ENCODE measurements around the gene ZMYND19. TPM values are rescaled to one million over a fixed set of nuclear protein-coding genes. Genes with fewer than 3 reads are reported as not detected.
"Not testable (repeated sequence)": the region's sequence is repeated elsewhere in the genome, so short reads cannot be mapped to it uniquely, and the experiment has no call there.

ZMYND19 gene
- total RNA-seq, 1 experiment from 2014 or later, result 51.9 TPM

DNA sequence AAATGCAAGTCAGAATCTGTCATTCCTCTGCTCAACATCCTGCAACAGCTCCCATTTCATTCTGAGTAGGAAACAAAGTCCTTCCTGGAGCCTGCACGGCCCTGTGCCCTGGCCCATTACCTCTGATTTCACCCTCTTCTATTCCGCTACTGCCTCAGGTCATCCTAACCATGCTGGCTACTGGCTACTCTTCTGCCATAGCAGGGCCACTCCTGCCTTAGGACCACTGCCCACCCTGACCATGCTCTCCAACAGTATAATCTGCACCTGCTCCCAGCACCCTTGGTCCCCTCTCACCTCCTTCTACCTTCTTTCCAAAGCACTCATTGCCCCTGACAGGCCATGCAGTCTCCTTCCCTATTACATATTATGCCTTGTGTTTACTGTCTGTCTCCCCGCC, 19.7 kb downstream of the ZMYND19 start:
- POLR2A ChIA-PET, result interaction anchor here (1.0 kb wide), 1 partner anchor 8 kb away, joined by 3 read pairs; the partner anchor contains the start of gene DPH7
- no TSS peak for BruUV-seq (replicated peaks)
- TF ChIP-seq, protein P1, sequence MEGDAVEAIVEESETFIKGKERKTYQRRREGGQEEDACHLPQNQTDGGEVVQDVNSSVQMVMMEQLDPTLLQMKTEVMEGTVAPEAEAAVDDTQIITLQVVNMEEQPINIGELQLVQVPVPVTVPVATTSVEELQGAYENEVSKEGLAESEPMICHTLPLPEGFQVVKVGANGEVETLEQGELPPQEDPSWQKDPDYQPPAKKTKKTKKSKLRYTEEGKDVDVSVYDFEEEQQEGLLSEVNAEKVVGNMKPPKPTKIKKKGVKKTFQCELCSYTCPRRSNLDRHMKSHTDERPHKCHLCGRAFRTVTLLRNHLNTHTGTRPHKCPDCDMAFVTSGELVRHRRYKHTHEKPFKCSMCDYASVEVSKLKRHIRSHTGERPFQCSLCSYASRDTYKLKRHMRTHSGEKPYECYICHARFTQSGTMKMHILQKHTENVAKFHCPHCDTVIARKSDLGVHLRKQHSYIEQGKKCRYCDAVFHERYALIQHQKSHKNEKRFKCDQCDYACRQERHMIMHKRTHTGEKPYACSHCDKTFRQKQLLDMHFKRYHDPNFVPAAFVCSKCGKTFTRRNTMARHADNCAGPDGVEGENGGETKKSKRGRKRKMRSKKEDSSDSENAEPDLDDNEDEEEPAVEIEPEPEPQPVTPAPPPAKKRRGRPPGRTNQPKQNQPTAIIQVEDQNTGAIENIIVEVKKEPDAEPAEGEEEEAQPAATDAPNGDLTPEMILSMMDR (IDR thresholded peaks at IDR 0.05; ENCODE audit: unreplicated experiment), result no peak
- no peak overlapping the region for H3K27ac Mint-ChIP-seq (ENCODE audit: low read depth, unreplicated experiment)
- no peaks in the 10 kb centered on the region for H3K27me3 Mint-ChIP-seq (ENCODE audit: insufficient read depth, unreplicated experiment)
- H3K4me1 Mint-ChIP-seq (ENCODE audit: insufficient read depth, unreplicated experiment), result peaks cover 6% of the 10 kb centered on the region
- no peak for DNase-seq (ENCODE audit: unreplicated experiment)
- intact Hi-C loops (cut with micrococcal nuclease), result no loop called here
- no peak overlapping the region for H3K4me3 Mint-ChIP-seq (ENCODE audit: unreplicated experiment)
- H3K9me3 Mint-ChIP-seq (ENCODE audit: unreplicated experiment), result no peaks in the 10 kb centered on the region
- peaks cover 55% of the 10 kb centered on the region for H3K36me3 Mint-ChIP-seq (ENCODE audit: insufficient read depth, unreplicated experiment)
- CTCF ChIA-PET, result interaction anchor here (0.6 kb wide), 1 partner anchor 285 kb away, joined by 3 read pairs; no protein-coding TSS in a partner anchor

DNA sequence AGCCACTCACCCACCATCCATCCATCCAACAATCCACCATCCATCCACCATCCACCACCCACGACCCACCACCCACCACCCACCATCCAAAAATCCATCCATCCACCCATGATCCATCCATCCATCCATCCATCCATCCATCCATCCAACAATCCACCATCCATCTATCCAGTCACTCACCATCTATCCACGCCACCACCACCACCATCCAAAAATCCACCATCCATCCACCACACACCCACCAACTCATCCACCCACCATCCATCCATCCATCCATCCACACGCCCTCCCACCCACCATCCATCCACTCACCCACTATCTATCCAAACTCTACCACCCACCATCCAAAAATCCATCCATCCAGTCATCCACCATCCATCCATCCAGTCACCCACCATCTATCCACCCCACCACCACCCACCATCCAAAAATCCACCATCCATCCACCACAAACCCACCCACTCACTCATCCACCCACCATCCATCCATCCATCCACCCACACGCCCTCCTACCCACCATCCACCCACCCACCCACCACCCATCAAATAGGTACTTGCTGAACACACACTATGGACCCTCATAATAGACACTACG, 20.6 kb downstream of the ZMYND19 start:
- H3K4me1 Mint-ChIP-seq (ENCODE audit: insufficient read depth, unreplicated experiment), result no peaks in the 10 kb centered on the region
- no peaks in the 10 kb centered on the region for H3K27me3 Mint-ChIP-seq (ENCODE audit: insufficient read depth, unreplicated experiment)
- DNase-seq (ENCODE audit: unreplicated experiment), result no peak
- TF ChIP-seq, protein P1 (IDR thresholded peaks at IDR 0.05; ENCODE audit: unreplicated experiment), result no peak
- intact Hi-C loops (cut with micrococcal nuclease), result no loop called here
- no TSS peak for BruUV-seq (replicated peaks)
- H3K9me3 Mint-ChIP-seq (ENCODE audit: unreplicated experiment), result no peaks in the 10 kb centered on the region
- peaks cover 46% of the 10 kb centered on the region for H3K36me3 Mint-ChIP-seq (ENCODE audit: insufficient read depth, unreplicated experiment)
- H3K27ac Mint-ChIP-seq (ENCODE audit: low read depth, unreplicated experiment), result peak overlapping the region; percentile 63
- H3K4me3 Mint-ChIP-seq (ENCODE audit: unreplicated experiment), result no peak overlapping the region
- ChIA-PET CTCF (no interaction called here), POLR2A (interaction anchor here (1.0 kb wide), 1 partner anchor 9 kb away, joined by 3 read pairs; the partner anchor contains the start of gene DPH7)

- H3K27me3 Mint-ChIP-seq (ENCODE audit: insufficient read depth, unreplicated experiment); intact Hi-C loops (cut with micrococcal nuclease); H3K4me1 Mint-ChIP-seq (ENCODE audit: insufficient read depth, unreplicated experiment); DNase-seq (ENCODE audit: unreplicated experiment); H3K4me3 Mint-ChIP-seq (ENCODE audit: unreplicated experiment); H3K27ac Mint-ChIP-seq (ENCODE audit: low read depth, unreplicated experiment); BruUV-seq (replicated peaks); H3K9me3 Mint-ChIP-seq (ENCODE audit: unreplicated experiment); CTCF ChIA-PET: not testable (repeated sequence)
- H3K36me3 Mint-ChIP-seq (ENCODE audit: insufficient read depth, unreplicated experiment), result peaks cover 37% of the 10 kb centered on the region
- POLR2A ChIA-PET, result interaction anchor here (1.1 kb wide), 1 partner anchor 80 kb away, joined by 4 read pairs; no protein-coding TSS in a partner anchor
Measured at GRCh38 chr9:137568445-137568844, 21.9 kb downstream of the ZMYND19 start.

DNA sequence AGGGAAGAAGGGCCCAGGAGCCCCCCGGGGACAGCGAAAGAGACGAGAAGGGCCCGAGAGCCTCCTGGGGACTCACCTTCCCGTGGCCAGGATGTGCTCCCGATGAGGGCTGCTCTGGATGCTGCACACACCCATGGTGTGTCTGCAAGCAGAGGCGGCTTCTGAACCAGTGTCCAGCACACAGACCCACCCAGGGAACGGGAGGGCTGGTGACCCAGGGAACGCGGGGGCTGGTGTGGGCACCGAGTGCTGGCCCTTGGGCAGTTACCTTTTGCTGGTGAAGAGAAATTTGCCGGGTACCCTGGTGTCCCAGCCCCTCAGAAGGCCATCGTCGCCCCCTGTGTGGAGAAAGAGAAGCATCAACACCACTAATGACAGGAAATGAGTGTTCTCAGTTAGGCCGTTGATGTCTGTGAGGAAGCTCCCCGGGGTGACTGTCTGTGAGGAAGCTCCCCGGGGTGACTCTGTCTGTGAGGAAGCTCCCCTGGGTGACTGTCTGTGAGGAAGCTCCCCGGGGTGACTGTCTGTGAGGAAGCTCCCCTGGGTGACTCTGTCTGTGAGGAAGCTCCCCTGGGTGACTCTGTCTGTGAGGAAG, 25.4 kb downstream of the ZMYND19 start:
- Mint-ChIP-seq H3K4me1 (ENCODE audit: insufficient read depth, unreplicated experiment) (peaks cover under 1% of the 10 kb centered on the region), H3K27me3 (ENCODE audit: insufficient read depth, unreplicated experiment) (no peaks in the 10 kb centered on the region), H3K9me3 (ENCODE audit: unreplicated experiment) (no peaks in the 10 kb centered on the region), H3K36me3 (ENCODE audit: insufficient read depth, unreplicated experiment) (peaks cover 40% of the 10 kb centered on the region), H3K27ac (ENCODE audit: low read depth, unreplicated experiment) (no peak overlapping the region), H3K4me3 (ENCODE audit: unreplicated experiment) (no peak overlapping the region)
- DNase-seq (ENCODE audit: unreplicated experiment), result no peak
- BruUV-seq (replicated peaks), result no TSS peak
- intact Hi-C loops (cut with micrococcal nuclease), result no loop called here
- POLR2A ChIA-PET, result no interaction called here
- CTCF ChIA-PET, result interaction anchor here (0.6 kb wide), 1 partner anchor 493 kb away, joined by 3 read pairs; no protein-coding TSS in a partner anchor
- TF ChIP-seq, protein P1 (IDR thresholded peaks at IDR 0.05; ENCODE audit: unreplicated experiment), result no peak
